SK-N-SH (cell line): ENCODE measurements around the gene CEACAM19. TPM values are rescaled to one million over a fixed set of nuclear protein-coding genes. Genes with fewer than 3 reads are reported as not detected.

Experiments used
- CTCF ChIA-PET: fragments of 300-600, 350-600 bp; formaldehyde crosslinking; extraction: SDS; loops from one replicate; lab custom pipeline; 2021; lab: Yijun Ruan, JAX
- POLR2A ChIA-PET: fragments of 350-600 bp; sonication (Branson Sonifier 250); formaldehyde crosslinking; extraction: SDS; loops from one replicate; lab custom pipeline; 2020; ENCODE audit warnings: antibody characterized with exemption, inconsistent platforms; lab: Yijun Ruan, JAX
- DNase-seq: peaks from one replicate; pipeline ENCODE4 v3.0.0; 2012
- H2AFZ ChIP-seq: fragments of 200-600 bp; sonication (generic); 2 replicates; pipeline ENCODE4 v1.8.1; 2016; ENCODE audit warnings: antibody characterized with exemption, mild to moderate bottlenecking, low read depth
- H3F3A ChIP-seq: fragments of 200-600 bp; sonication (generic); replicated peaks from 2 replicates; pipeline ENCODE3; 2016; ENCODE audit warnings: antibody characterized with exemption, mild to moderate bottlenecking; ENCODE audit not compliant: insufficient read depth
- H3K27ac ChIP-seq, 2 experiments: fragments of 200-500 bp in 1 of 2; fragments of 200-600 bp in 1 of 2; sonication (Bioruptor generic) in 1 of 2; sonication (generic), shearing (Covaris generic) in 1 of 2; 2 replicates each; pipeline versions ENCODE4 v1.5.1 to v1.6.1; 2014 to 2016; ENCODE audit warnings: low read depth in 2 of 2, inconsistent platforms in 1 of 2, low read length in 1 of 2, mild to moderate bottlenecking in 1 of 2, mixed read lengths in 1 of 2
- H3K27me3 ChIP-seq: fragments of 200-600 bp; sonication (generic), shearing (Covaris generic); 2 replicates; pipeline ENCODE4 v1.6.1; 2016; ENCODE audit warnings: mixed run types; ENCODE audit not compliant: insufficient read depth
- H3K36me3 ChIP-seq, 2 experiments: fragments of 200-500 bp in 1 of 2; fragments of 200-600 bp in 1 of 2; sonication (Bioruptor generic) in 1 of 2; sonication (generic) in 1 of 2; replicated peaks in 1 of 2; 2 replicates each; pipeline versions ENCODE3 to v1.5.1; 2014 to 2016; ENCODE audit warnings: low read length in 1 of 2, mild to moderate bottlenecking in 1 of 2; ENCODE audit not compliant: insufficient read depth in 2 of 2, control insufficient read depth in 1 of 2
- H3K4me1 ChIP-seq, 2 experiments: fragments of 200-500 bp in 1 of 2; fragments of 200-600 bp in 1 of 2; sonication (Bioruptor generic) in 1 of 2; sonication (generic), shearing (Covaris generic) in 1 of 2; 2 replicates each; pipeline versions ENCODE4 v1.5.1 to v1.6.1; 2014 to 2016; ENCODE audit warnings: low read depth in 1 of 2, low read length in 1 of 2, mixed run types in 1 of 2; ENCODE audit not compliant: insufficient read depth in 2 of 2, control insufficient read depth in 1 of 2
- H3K4me2 ChIP-seq: fragments of 200-600 bp; sonication (generic), shearing (Covaris generic); 2 replicates; pipeline ENCODE4 v1.6.1; 2017; ENCODE audit warnings: mixed run types
- H3K4me3 ChIP-seq, 2 experiments: fragments of 200-500 bp in 1 of 2; fragments of 200-600 bp in 1 of 2; sonication (Bioruptor generic) in 1 of 2; sonication (generic), shearing (Covaris generic) in 1 of 2; 2 replicates each; pipeline versions ENCODE4 v1.5.1 to v1.8.1; 2014 to 2016; ENCODE audit warnings: low read depth in 2 of 2, inconsistent platforms in 1 of 2, low read length in 1 of 2, mild to moderate bottlenecking in 1 of 2, mixed read lengths in 1 of 2, moderate library complexity in 1 of 2
- H3K79me2 ChIP-seq: fragments of 200-600 bp; sonication (generic); 2 replicates; pipeline ENCODE4 v1.8.1; 2017; ENCODE audit warnings: mild to moderate bottlenecking; ENCODE audit not compliant: insufficient read depth
- H3K9ac ChIP-seq: fragments of 200-600 bp; sonication (generic); 2 replicates; pipeline ENCODE4 v1.6.1; 2017; ENCODE audit warnings: mixed run types
- H3K9me2 ChIP-seq: fragments of 200-600 bp; sonication (generic); 2 replicates; pipeline ENCODE4 v1.6.1; 2017; ENCODE audit warnings: mixed run types
- H3K9me3 ChIP-seq: fragments of 200-600 bp; sonication (generic); 2 replicates; pipeline ENCODE4 v1.6.1; 2017; ENCODE audit warnings: mixed run types, mild to moderate bottlenecking, moderate library complexity
- H4K20me1 ChIP-seq: fragments of 200-600 bp; sonication (generic); 2 replicates; pipeline ENCODE4 v1.6.1; 2017; ENCODE audit warnings: mild to moderate bottlenecking, mixed run types; ENCODE audit not compliant: insufficient read depth
- ELF1 ChIP-seq: IDR thresholded peaks from 2 replicates; pipeline ENCODE4 v1.4.0; 2012
- EZH2phosphoT487 ChIP-seq: fragments of 200-600 bp; sonication (generic); IDR thresholded peaks from 2 replicates; pipeline ENCODE4 v1.6.1; 2017; ENCODE audit warnings: low read depth, mixed run types, mild to moderate bottlenecking, antibody characterized with exemption, moderate library complexity, borderline replicate concordance
- FOSL2 ChIP-seq: IDR thresholded peaks from 2 replicates; pipeline ENCODE4 v1.4.0; 2012; ENCODE audit warnings: low read depth, mild to moderate bottlenecking, moderate library complexity, borderline replicate concordance
- FOXJ3 ChIP-seq: sonication (generic); formaldehyde crosslinking; IDR thresholded peaks from 2 replicates; pipeline ENCODE4 v1.5.1; 2020; ENCODE audit warnings: mild to moderate bottlenecking, missing genetic modification reagents
- GATA2 ChIP-seq: sonication (generic); formaldehyde crosslinking; IDR thresholded peaks from 2 replicates; pipeline ENCODE4 v1.5.0; 2020; ENCODE audit warnings: mild to moderate bottlenecking, missing genetic modification reagents
- JUND ChIP-seq: IDR thresholded peaks from 2 replicates; pipeline ENCODE4 v1.4.0; 2012
- NFIC ChIP-seq: IDR thresholded peaks from 2 replicates; pipeline ENCODE4 v1.4.0; 2012; ENCODE audit warnings: borderline replicate concordance
- POLR2AphosphoS5 ChIP-seq: IDR thresholded peaks from 2 replicates; pipeline ENCODE4 v1.6.1; 2012; ENCODE audit warnings: low read depth, low read length
- RAD21 ChIP-seq: IDR thresholded peaks from 2 replicates; pipeline ENCODE4 v1.6.1; 2012; ENCODE audit warnings: mild to moderate bottlenecking, low read length
- RXRA ChIP-seq: IDR thresholded peaks from 2 replicates; pipeline ENCODE4 v1.4.0; 2012; ENCODE audit warnings: low read depth, mild to moderate bottlenecking, borderline replicate concordance
- TEAD4 ChIP-seq: IDR thresholded peaks from 2 replicates; pipeline ENCODE4 v1.4.0; 2012; ENCODE audit warnings: mild to moderate bottlenecking, borderline replicate concordance; ENCODE audit not compliant: insufficient read depth
- USF2 ChIP-seq: fragments of 150-350 bp; IDR thresholded peaks from 2 replicates; pipeline ENCODE4 v1.6.1; 2017; ENCODE audit warnings: antibody characterized with exemption, low read length, low read depth, borderline replicate concordance
- YY1 ChIP-seq: IDR thresholded peaks from 2 replicates; pipeline ENCODE4 v1.4.0; 2012; ENCODE audit warnings: low read depth, mild to moderate bottlenecking
- WGBS: methylation state at CpG from one replicate; pipeline ENCODE4 v1.1.6; 2017; ENCODE audit warnings: low lambda C conversion rate; 5-methylcytosine and 5-hydroxymethylcytosine counted together
- polyA plus RNA-seq, 3 experiments: library from polyadenylated mRNA; depleted of rRNA; stranded (reverse); fragments of >200 nt; gene quantifications; 2 replicates each; pipeline ENCODE4 v1.2.3, GENCODE V29; 2012
- TF ChIP-seq, protein P1 (sequence below): fragments of 150-350 bp; IDR thresholded peaks from 2 replicates; pipeline ENCODE4 v1.6.1; 2016; ENCODE audit warnings: mild to moderate bottlenecking, low read depth, low read length
- TF ChIP-seq, protein P2 (sequence below): IDR thresholded peaks from 2 replicates; pipeline ENCODE4 v1.4.0; 2012; ENCODE audit warnings: low read depth

The CEACAM19 gene
- polyA plus RNA-seq, 1 of the 3 experiments (the other 2 are of a cell fraction): 2.0 TPM

DNA sequence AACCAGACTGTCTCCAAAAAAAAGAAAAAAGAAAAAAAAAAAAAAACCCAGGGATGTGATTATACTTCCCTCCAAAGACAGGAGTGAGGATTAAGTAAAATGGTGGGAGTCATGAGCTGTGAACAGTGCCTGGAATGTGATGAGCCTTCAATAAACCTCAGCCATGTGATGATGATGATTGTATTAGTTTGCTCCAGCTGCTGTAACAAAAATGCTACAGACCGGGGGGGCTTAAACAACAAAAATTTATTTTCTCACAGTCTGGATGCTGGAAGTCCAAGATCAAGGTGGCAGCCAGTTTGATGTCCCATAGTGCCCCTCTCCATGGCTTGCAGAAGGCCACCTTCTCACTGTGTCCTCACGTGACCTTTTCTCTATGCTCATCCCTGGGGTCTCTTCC is 36.5 kb upstream of the CEACAM19 start:
- H3K27ac ChIP-seq: no peak overlapping the region
- POLR2A ChIA-PET: no interaction called here
- H3K36me3 ChIP-seq: peaks cover 0 to 5% of the 10 kb centered on the region in 2 experiments
- CTCF ChIA-PET: interaction anchor here (2.4 kb wide), 1 partner anchor 64 kb away, joined by 13 read pairs; no protein-coding TSS in a partner anchor
- H3K27me3 ChIP-seq: no peaks in the 10 kb centered on the region
- H3K4me1 ChIP-seq: peaks cover 0 to 8% of the 10 kb centered on the region in 2 experiments; a peak in 2 of 4 replicates
- no peaks in the 10 kb centered on the region for H3K9me3 ChIP-seq
- no peak overlapping the region for H3K4me2 ChIP-seq
- no peaks in the 10 kb centered on the region for H3K79me2 ChIP-seq
- TF ChIP-seq RAD21: no peak
- TF ChIP-seq GATA2 (CRISPR knock-in tag): no peak
- TF ChIP-seq FOSL2: no peak
- no peak for TF ChIP-seq JUND
- no peak for TF ChIP-seq EZH2phosphoT487
- TF ChIP-seq YY1: no peak
- TF ChIP-seq ELF1: no peak
- TF ChIP-seq TEAD4: no peak
- TF ChIP-seq USF2: no peak
- no peak for TF ChIP-seq RXRA
- TF ChIP-seq, protein P1, sequence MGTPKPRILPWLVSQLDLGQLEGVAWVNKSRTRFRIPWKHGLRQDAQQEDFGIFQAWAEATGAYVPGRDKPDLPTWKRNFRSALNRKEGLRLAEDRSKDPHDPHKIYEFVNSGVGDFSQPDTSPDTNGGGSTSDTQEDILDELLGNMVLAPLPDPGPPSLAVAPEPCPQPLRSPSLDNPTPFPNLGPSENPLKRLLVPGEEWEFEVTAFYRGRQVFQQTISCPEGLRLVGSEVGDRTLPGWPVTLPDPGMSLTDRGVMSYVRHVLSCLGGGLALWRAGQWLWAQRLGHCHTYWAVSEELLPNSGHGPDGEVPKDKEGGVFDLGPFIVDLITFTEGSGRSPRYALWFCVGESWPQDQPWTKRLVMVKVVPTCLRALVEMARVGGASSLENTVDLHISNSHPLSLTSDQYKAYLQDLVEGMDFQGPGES: no peak
- TF ChIP-seq NFIC: no peak
- TF ChIP-seq FOXJ3 (CRISPR knock-in tag): no peak
- TF ChIP-seq, protein P2, sequence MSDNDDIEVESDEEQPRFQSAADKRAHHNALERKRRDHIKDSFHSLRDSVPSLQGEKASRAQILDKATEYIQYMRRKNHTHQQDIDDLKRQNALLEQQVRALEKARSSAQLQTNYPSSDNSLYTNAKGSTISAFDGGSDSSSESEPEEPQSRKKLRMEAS: no peak
- no peak for TF ChIP-seq POLR2AphosphoS5
- H4K20me1 ChIP-seq: no peaks in the 10 kb centered on the region
- DNase-seq: no peak
- no peaks in the 10 kb centered on the region for H3K9me2 ChIP-seq
- WGBS: 61% methylated on average over 2 of the region's 2 CpGs
- no peak overlapping the region for H3K4me3 ChIP-seq
- peaks cover 6% of the 10 kb centered on the region for H3F3A ChIP-seq
- no peak overlapping the region for H2AFZ ChIP-seq
- H3K9ac ChIP-seq: no peak overlapping the region
